ENCODE results near the gene CDKN2B-AS1.

Gene CDKN2B-AS1

DNA sequence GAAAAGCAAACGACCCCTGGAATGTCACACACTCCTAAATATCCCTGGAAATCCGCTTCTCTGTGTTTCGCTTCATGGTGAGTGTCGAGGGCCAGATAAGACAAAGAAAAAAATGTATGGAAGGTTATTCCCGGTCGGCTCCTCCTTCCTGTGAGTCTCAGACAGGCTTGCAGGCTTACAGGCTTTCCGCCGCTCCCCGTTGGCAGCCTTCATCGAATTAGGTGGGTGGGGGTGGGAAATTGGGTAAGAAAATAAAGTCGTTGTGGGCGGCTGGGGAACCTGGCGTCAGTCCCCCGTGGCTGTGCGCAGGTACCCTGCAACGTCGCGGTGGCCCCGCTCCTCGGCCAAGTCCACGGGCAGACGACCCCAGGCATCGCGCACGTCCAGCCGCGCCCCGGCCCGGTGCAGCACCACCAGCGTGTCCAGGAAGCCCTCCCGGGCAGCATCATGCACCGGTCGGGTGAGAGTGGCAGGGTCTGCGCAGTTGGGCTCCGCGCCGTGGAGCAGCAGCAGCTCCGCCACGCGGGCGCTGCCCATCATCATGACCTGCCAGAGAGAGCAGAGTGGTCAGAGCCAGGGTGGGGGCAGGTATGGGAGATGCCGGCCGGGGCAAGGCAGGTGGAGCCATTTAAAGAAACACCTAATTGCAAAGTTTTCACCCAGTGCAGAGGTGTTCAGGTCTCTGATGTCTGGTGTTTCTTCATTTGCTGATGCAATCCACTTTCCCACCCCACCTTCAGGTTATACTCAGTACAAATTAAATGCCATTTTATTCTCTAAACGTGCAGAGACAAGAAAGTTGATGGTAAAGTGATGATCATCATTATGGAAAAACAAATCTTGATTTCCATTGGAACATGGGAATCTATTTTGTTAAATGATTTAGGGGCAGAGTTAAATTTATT is 11.4 kb downstream of the CDKN2B-AS1 start:
- DNase-seq (ENCODE audit: low read depth in 2 of 2) = no peak

DNA sequence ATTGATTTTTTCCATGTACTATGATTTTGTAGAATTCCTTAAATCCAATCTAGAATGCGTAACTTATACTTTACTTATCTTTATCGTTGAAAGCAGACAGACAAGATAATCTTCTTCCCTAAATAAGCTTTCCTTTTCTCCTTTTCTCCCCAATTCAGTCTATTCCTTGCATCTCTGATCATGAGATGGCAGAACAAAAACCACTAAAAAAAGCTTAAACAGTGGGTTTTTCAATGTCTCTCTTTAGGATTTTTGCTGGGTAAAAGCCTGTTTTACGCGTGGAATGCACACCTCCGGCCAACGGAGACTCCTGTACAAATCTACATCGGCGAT is 13.8 kb downstream of the CDKN2B-AS1 start:
- DNase-seq (ENCODE audit: low read depth in 2 of 2) = no peak

DNA sequence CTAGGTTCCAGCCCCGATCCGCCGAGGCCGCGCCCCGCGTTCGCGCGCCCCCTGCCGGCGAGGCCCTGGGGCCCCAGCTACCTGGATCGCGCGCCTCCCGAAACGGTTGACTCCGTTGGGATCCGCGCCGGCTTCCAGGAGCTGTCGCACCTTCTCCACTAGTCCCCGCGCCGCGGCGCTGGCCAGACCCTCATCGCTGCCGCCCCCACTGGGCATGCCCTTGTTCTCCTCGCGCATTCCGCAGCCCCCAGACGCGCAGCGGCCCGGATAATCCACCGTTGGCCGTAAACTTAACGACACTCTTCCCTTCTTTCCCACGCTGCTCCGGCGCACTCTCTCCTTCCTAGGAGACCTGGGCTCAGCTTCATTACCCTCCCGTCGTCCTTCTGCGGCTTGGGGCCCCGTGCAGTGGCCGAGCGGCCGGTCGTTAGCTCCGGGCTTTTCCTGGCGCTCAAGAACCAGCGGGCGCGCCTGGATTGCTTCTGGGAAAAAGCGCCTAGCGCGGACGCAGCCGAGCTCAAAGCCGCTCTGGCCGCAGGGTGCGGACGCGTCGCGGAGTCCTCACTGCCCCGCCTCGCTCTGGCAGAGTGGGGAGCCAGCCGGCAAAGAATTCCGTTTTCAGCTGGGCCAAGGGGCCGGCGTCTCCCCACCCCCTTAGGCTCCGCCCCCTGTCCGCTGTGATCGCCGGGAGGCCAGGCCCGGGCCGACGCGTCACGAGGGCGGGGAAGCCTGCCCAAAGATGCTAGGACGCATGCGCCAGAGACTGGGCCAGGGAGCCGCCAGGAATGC is 14.3 kb downstream of the CDKN2B-AS1 start, which contains the start of gene CDKN2B:
Gene CDKN2B (minus strand): TSS at position 589 of the 789 bp plus-strand sequence. CDS start 352 bp downstream, at position 237.
- peak; percentile 80 to 82 for DNase-seq (ENCODE audit: low read depth in 2 of 2)

DNA sequence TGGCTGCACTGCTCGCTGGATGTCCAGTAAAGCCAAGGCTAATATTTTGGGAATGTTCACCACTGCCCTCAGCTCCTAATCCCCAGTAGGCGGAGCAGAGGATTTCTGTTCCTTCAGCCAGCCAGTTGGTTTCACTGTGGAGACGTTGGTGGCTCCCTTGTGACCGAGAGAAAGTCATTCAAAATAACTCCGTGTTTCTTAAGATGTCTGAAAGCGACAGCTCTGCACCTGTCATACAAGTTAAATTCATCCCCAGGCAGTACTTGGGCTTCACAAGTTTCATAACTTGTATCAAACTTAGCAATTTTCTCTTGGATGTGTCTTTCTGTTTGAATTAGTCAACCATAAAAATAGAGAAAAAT is 14.9 kb downstream of the CDKN2B-AS1 start:
- no peak for DNase-seq (ENCODE audit: low read depth in 2 of 2)

DNA sequence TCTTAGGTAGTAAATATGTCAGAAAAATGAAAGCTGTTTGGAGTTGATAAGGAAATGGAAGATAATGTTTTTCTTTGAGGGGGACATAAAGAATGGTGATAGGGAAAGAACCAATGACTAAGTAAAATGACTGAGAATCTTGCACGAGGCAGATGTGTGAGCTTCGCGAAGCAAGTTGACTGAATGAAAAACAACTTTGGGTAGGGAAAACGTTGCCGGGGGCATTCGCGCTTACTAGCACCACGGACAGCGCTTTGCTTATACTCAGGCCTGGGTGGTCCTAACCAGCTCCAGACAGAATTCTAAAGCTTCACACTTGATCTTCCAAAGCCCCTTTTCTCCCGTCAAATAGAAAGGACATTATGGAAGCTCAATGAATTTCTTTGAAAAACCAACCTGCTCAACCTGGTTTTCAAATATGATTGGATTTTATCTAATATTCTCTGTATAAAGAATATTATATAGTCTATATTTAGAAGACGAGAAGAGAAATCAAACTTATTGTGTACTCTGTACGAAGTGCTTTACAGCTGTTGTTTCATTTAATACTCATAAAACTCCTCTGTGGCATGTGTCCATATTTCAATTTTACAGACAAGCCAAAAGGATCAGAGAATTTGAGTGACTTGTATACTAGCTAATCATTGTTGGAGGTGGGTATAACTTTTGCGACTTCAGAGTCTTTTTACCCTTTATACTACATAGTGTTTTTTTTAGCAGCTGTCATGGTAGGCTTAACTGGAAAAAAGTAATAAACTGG is 16.5 kb downstream of the CDKN2B-AS1 start:
- peak in 1 of 2 experiments; percentile 17 for DNase-seq (ENCODE audit: low read depth in 2 of 2)

DNA sequence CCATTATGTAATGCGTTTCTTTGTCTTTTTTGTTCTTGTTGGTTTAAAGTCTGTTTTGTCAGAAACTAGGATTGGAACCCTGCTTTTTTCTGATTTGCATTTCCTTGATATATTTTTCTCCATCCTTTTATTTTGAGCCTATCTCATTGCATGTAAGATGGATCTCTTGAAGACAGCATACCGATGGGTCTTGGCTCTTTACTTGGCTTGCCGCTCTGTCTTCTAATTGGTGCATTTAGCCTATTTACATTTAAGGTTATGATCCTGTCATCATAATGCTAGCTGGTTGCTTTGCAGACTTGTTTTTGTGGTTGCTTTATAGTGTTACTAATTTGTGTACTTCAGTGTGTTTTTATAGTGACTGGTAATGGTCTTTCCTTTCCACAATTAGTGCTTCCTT is 27.8 kb downstream of the CDKN2B-AS1 start:
- no peak for DNase-seq (ENCODE audit: low read depth in 2 of 2)

DNA sequence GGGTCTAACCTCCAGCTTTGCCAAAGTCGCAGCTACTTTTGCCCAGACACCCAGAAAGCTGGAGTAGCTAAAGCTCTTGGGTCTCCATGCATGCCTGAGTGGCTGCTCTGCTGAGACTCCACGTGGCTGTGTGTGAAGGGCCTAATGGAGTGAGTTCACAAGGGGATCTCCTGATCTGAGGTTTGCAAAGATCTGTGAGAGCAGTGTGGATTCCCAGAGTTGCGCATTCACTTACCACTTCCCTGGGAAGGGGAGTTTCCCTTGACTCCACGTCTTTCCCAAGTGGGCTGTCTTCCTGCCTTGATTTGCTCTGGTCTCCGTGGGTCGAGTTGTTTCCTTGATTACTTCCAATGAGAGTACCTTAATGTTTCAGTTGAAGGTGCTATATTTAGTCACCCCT is 32.1 kb downstream of the CDKN2B-AS1 start:
- DNase-seq (ENCODE audit: low read depth in 2 of 2) = no peak

DNA sequence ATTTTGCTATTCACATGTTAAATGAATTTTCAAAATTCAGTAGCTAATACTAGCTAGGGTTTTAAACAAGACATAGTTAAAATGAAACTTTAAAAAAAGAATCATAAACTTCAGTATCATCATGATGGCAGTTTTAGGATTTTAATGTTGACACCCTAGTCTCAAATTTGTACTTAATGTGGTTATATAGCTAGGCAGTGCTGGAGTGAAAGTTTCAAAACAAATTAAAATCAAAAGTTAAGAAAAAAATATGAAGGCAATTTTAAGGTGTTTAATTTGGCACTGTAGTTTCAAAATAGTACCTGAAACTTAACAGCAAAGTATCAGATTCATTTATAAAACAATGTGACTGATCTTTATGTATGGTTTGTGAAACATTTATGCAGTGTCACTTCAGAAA is 33.8 kb downstream of the CDKN2B-AS1 start:
- DNase-seq (ENCODE audit: low read depth in 2 of 2) = no peak

DNA sequence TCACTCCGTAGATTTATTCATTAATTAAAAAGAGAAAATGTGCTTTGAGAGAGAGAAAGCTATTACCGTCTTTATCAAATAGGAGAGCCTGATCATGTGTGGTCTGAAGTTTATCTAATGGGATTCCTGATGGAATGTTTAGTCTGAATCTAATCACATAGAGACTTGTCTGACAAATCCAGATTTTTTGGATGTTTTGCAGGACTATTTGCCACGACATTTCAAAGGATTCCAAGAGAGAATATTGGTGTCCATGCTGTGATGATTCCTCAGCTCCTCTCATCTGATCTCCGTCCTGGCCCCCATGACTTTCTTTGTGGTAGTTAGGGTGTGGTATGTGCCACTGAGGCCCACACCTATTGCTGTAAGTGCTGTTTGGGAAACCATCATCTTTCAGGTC is 34.6 kb downstream of the CDKN2B-AS1 start:
- DNase-seq (ENCODE audit: low read depth in 2 of 2) = no peak

DNA sequence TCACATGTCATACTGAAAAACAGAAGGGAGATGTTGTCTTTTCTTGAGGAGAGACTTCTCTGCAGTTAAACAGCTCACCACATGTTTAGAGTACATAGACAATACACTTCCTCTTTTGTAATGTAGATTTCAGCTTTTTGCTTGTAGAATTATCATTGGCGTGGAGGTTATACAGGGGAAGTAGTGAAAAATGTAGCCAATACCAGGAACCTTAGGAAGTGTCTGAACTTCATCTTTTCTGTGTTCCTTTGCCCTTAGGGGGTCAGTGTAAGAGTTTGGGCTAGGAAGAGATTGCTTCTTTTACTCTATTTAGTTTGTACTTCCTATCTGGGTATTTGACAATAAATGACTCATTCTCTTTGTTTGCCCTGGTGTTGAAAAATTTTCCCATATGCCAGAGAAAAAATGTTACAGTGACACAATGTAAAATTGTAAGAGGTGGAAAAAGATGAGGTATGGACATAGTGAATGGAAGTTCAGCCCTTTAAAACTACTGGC is 35.6 kb downstream of the CDKN2B-AS1 start:
- no peak for DNase-seq (ENCODE audit: low read depth in 2 of 2)

DNA sequence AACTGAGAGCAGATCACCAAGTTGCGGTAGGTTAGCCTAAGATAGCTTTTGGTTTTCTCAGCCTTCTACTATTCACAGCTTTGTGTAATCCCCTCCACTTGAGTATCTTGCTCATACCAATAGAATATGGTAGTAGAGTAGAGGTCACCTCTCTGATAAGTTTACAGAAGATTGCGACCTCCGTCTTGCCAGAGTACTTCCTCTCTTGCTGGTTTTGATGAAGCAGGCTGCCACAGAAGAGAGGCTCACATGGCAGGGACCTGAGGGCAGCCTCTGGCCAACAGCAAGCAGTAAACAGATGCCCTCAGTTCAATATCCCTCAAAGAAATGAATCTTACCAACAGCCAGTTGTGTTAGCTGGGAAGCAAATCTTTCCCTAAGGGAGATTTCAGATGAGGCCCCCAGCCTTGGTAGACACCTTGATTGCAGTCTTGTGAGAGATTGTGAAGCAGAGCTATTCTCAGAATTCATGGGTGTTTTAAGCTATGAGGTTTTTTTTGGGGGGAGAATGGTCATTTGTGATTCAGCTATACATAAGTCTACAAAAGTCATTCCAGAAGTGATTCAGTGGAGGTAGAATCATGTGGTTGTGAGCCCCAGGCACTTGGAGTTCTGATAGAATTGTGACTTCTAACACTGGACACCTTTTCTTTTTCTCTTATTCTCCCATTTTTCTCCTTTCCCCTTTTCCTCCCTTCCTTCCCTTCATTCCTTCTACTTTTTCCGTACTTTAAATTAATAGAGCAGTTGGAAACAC is 37.2 kb downstream of the CDKN2B-AS1 start:
- DNase-seq (ENCODE audit: low read depth in 2 of 2) = no peak

DNA sequence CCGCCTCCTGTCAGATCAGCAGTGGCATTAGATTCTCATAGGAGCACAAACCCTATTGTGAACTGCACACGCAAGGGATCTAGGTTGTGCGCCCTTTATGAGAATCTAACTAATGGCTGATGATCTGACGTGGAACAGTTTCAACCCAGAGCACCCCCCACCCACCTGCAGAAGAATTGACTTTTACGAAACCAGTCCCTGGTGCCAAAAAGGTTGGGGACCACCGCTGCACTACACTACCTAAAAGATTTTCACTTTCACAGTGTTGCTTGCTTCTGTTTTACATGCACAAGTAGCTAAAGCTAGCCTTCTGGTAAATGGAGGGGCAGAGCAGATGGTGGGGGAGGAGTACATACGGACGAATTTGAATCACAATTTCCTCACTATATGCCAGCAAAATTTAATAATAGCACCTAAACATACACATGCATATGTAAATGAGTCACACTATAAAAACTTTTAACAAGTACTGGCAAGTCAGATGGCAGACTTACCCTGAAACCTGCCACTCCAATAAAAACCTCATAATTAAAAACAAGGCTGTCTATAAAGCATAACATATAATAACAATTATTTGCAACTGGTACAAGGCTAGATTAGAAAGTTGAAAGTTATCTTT is 38.5 kb downstream of the CDKN2B-AS1 start:
- DNase-seq (ENCODE audit: low read depth in 2 of 2) = no peak

DNA sequence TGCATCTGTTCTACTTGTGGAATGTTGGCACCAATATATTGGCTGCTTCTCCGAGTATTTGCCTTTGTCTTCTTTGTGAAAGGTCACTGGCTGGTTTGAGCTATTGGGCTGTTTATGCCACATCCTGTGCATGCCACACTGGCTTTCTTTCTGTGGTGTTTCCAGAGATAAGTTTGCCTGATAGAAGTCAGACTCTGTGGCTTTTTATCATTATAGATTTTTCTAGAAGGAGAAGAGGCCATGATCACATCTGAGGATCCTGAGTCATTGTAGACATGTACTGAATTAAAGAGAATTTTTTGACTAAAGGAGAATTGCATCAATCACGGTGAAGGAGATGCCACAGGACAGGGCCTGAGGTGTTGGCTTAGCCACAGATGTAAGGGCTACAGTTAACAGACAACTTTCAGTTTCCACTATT is 41.0 kb downstream of the CDKN2B-AS1 start:
- no peak for DNase-seq (ENCODE audit: low read depth in 2 of 2)

DNA sequence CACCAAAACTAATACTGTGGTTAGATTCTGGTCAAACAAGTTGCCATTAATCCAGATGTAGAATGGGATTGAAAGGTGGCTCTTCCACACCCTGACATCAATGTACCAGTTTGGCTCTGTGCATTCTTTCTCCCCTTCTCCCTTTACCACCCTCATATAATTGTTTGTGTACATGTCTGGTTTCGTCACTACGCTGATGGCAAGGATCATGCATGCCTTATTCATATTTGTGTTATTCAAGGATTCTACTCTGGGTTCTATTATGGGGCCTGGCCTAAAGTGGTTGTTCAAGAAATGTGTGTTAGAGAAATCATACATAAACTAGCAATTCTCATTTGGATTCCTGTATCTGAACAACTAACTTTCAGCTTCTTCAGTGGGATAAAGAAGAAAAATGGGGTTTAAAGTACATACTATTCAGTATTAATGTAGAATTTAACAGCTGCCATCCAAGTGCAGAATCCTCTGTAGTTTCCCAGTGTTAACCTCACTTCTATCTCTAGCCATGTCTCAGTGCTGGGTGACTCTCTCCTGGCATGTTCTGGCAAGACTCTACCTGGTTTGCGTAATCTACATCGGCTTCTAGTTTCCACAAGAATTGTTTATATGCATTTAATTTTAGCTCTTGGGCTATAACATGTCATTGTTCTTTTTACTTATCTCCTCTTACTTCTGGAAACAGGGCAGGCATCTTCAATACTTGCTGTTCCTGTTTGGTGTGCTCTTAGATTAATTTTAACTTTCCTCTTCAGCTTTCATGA is 42.5 kb downstream of the CDKN2B-AS1 start:
- no peak for DNase-seq (ENCODE audit: low read depth in 2 of 2)

DNA sequence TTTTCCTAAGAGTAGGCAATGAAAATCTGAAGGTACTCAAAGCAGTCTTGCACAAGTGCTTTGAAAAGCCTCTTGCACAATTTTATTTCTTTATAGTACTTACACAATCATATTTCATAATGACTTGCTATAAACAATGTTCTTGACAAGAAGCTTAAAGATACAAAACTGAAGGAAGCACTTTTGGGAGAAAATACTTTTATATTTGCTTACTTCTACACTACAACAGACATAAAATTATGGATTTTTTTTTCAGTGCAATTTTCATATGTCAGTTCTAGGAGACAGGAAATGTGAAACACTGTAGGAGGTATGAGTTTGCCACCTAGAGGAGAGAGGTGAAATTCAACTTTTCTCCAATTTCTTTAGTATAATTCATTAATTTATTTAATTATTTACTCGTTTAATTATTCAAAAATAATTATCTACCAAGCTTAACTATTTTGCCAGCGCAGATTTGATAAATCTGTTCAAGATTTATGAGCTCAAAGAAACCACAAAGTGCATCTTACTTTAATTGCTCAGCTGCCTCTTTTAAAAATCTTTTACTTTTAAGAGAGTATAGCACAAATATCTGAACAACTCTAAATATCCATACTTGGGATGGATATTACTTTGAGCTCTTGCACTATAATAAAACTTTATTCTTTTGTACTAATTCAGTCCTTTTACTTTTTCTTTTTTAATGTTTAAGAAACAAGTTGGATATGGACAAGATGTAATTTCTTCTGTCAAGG is 43.5 kb downstream of the CDKN2B-AS1 start:
- no peak for DNase-seq (ENCODE audit: low read depth in 2 of 2)

DNA sequence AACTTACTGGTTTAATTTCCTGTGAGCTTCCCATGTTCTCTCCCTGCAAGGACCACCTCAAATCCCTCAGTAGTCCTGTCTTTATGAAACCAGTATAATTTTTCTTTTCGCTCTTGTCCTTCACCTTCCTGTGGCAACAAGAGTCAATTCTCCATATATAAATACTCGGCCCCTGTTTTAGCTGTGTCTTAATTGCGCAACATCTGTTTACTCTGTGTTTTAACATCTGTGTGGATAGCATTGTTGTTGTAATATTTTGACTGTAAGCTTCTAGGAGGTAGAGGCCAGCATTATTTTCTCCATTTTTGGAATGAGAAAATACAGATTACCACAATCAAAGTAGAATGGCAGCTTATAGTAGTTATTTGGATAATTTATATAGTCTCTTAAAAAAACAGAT is 44.7 kb downstream of the CDKN2B-AS1 start:
- DNase-seq (ENCODE audit: low read depth in 2 of 2) = no peak

DNA sequence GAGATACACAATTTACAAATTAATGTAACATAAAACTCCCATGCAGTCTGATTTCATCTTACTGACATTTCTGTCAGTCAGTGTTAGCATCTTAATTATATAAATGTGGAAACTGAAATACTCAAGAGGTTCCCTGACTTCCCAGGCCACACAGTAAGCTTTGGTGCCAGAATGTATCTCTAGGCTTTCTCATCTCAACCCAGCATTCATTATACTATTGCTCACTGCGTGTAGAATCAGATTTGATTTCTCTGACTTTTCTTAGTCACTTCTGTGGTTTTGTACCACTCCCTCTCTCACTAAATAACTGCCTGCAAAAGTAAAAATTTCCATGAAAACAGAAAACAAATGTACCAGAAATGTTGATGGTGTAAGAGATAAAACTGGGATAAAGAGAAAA is 46.2 kb downstream of the CDKN2B-AS1 start:
- DNase-seq (ENCODE audit: low read depth in 2 of 2) = no peak

DNA sequence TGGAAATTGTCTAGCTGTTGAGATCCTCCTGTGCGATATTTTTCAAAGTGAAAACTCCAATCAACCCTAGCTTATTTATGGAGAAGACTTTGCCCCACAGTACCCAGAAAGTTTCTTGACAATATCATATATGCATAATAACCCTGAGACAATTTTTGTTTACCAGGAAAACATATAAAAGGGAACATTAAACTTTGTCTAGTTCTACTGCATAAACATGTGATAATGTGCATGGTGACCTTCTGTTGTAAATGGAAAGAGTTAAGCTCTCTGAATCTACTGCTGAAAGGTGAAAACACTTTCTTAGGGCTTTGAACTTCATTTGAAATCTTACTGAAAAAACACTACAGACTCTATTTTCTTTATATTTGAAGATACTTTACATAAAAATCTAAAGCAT is 46.8 kb downstream of the CDKN2B-AS1 start:
- DNase-seq (ENCODE audit: low read depth in 2 of 2) = no peak

DNA sequence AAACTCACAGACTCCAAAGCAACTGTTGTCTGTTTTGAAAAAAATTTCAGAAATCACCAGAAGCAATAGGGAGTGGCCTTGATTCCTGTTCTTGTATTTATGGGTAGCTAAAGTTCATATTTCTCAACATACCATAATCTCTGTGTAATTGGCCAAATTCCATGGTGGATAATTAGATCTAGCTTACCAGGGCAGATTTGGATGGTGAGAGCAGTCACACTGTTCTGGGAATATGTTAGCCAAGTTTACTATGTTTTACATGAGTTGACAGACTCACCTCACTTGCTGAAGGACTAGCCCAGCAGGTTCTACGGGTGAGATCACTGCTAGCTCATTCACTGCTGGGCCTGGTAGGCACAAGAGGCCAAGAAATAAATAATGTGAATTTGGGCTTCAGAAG is 47.2 kb downstream of the CDKN2B-AS1 start:
- no peak for DNase-seq (ENCODE audit: low read depth in 2 of 2)

All from fibroblast of skin of left biceps (primary cell).